Urinary bladder (tissue), 4 donors: Measurements from ENCODE around the gene SLC25A11. TPM values are rescaled to one million over a fixed set of nuclear protein-coding genes. Genes with fewer than 3 reads are reported as not detected.

ENCODE experiments used
- DNase-seq: peaks from one replicate; pipeline ENCODE4 v3.0.0-alpha.2; 2015; ENCODE audit errors: extremely low spot score
- H3K27ac ChIP-seq: one replicate; pipeline ENCODE4 v1.5.1; 2013; ENCODE audit warnings: low read depth, mild to moderate bottlenecking, moderate library complexity
- H3K36me3 ChIP-seq: one replicate; pipeline ENCODE4 v1.6.1; 2013; ENCODE audit warnings: mild to moderate bottlenecking, moderate library complexity; ENCODE audit not compliant: insufficient read depth
- H3K4me1 ChIP-seq: one replicate; pipeline ENCODE4 v1.6.1; 2013; ENCODE audit warnings: mild to moderate bottlenecking, moderate library complexity; ENCODE audit not compliant: insufficient read depth
- H3K4me3 ChIP-seq: one replicate; pipeline ENCODE4 v1.5.1; 2013; ENCODE audit warnings: low read depth, low read length
- WGBS: extraction: QIAGEN DNeasy Blood & Tissue Kit; methylation state at CpG from one replicate; pipeline ENCODE4 v1.1.7; 2013; 5-methylcytosine and 5-hydroxymethylcytosine counted together
- polyA plus RNA-seq: library from polyadenylated mRNA; stranded (reverse); fragments of 200-250 nt; gene quantifications from one replicate; pipeline ENCODE4 v1.2.3, GENCODE V29; 2013
- small RNA-seq: library from RNA; depleted of rRNA; stranded (forward); fragments of <200 nt; gene quantifications from one replicate; pipeline ENCODE3, GENCODE V24; 2014
- total RNA-seq: library from RNA; depleted of rRNA; stranded (reverse); fragments of >200 nt; gene quantifications from one replicate; pipeline ENCODE4 v1.2.3, GENCODE V29; 2014
- donor health status: healthy with polysubstance abuse.
- donor health status: healthy.

The SLC25A11 gene
- total and polyA plus RNA-seq, 2 donors = 27.7 to 73.5 TPM

GRCh38 chr17:4895657-4896331 lies 44.1 kb downstream of the SLC25A11 start:
- no peaks in the 10 kb centered on the region for H3K4me1 ChIP-seq
- H3K36me3 ChIP-seq = peaks cover 3% of the 10 kb centered on the region
- no peak for DNase-seq
- H3K4me3 ChIP-seq = no peak overlapping the region
- 74% methylated on average over 27 of the region's 27 CpGs for WGBS
- no peak overlapping the region for H3K27ac ChIP-seq

- DNase-seq = no peak
- Histone ChIP-seq H3K27ac (no peak overlapping the region), H3K4me3 (no peak overlapping the region), H3K36me3 (peaks cover 3% of the 10 kb centered on the region), H3K4me1 (no peaks in the 10 kb centered on the region)
- 94% methylated on average over 13 of the region's 13 CpGs for WGBS
Measured at GRCh38 chr17:4895121-4895520, 44.7 kb downstream of the SLC25A11 start.

DNA sequence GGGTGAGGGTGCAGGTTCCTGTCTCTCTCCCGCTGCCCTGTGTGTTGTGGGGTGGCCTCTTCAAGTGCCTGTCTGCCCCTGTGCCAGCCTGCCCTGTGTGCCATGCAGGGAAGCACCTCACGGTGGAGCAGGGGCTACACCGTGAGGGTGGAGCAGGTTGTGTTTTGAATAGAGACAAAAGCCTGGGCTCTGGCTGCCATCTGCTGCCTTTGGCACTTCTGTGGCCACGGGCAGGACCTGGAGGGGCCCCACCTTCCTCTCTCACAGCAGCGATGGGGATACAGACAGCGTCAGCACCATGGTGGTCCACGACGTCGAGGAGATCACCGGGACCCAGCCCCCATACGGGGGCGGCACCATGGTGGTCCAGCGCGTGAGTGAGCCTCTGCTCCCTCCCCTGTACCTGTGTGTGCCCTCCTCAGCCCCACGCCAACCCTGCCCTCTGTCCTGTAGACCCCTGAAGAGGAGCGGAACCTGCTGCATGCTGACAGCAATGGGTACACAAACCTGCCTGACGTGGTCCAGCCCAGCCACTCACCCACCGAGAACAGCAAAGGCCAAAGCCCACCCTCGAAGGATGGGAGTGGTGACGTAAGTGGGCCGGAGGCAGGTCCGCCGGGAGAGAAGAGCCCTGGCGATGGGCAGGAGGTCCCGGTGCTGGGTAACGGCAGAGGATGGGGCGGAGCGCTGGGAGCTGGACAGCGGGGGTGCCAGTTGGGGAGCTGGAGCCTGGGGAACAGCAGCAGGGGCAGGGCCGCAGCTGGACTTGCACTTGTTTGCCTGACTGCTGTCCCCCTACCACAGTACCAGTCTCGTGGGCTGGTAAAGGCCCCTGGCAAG lies 45.9 kb downstream of the SLC25A11 start:
- Histone ChIP-seq H3K4me1 (no peaks in the 10 kb centered on the region), H3K36me3 (peaks cover 3% of the 10 kb centered on the region), H3K4me3 (no peak overlapping the region), H3K27ac (no peak overlapping the region)
- WGBS = 88% methylated on average over 31 of the region's 31 CpGs
- DNase-seq = no peak

DNA sequence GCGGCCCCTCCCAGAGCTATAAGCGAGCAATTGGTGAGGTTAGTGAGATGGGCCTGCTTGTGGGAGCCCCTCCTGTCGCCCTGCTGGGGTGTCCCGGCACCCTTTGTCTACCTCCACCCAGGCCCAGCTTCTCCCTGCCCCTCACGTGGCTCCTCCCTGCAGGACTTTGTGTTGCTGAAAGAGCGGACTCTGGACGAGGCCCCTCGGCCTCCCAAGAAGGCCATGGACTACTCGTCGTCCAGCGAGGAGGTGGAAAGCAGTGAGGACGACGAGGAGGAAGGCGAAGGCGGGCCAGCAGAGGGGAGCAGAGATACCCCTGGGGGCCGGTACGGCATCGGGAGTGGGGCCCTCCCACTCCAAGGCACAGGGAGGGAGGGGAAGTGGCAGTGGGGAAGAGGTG lies 46.6 kb downstream of the SLC25A11 start:
- no peak for DNase-seq
- no peaks in the 10 kb centered on the region for H3K4me1 ChIP-seq
- no peak overlapping the region for H3K27ac ChIP-seq
- no peak overlapping the region for H3K4me3 ChIP-seq
- peaks cover 3% of the 10 kb centered on the region for H3K36me3 ChIP-seq
- WGBS = 91% methylated on average over 18 of the region's 18 CpGs

DNA sequence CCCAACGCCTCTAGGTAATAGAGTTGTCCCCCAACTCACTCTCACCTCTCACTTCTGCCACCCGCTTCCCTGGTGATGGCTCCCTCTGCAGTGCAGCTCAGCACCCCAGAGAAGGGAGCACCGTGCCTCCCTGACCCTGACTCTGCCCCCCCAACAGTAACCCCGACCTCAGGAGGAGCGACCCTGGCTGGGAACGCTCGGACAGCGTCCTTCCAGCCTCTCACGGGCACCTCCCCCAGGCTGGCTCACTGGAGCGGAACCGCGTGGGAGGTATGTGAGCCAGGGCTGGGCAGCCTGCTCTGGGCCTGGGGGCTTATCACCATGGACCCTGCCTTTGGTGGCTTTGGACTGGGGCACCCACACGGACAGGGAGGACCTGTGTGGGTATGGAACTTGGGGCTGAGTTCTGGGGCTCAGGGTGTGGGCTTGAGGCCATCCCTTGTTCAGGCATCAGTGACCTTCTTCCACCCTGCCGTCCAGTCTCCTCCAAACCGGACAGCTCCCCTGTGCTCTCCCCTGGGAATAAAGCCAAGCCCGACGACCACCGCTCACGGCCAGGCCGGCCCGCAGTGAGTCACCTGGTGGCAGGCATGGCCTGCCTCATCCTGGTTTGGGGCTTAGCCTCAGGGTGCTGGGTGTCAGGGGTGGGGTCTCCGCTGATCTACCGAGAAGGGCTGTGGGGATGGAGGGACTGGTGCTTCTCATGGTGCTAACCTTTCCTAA lies 47.2 kb downstream of the SLC25A11 start:
- WGBS = 84% methylated on average over 23 of the region's 23 CpGs

GRCh38 chr17:4891411-4892410 lies 48.1 kb downstream of the SLC25A11 start:
- Histone ChIP-seq H3K4me1 (no peaks in the 10 kb centered on the region), H3K27ac (no peak overlapping the region), H3K4me3 (no peak overlapping the region), H3K36me3 (peaks cover 3% of the 10 kb centered on the region)
- WGBS = 94% methylated on average over 42 of the region's 42 CpGs
- no peak for DNase-seq

More for the DNA sequence above, 47.2 kb downstream of the SLC25A11 start:
- Histone ChIP-seq H3K27ac (no peak overlapping the region), H3K4me1 (no peaks in the 10 kb centered on the region), H3K36me3 (peaks cover 3% of the 10 kb centered on the region), H3K4me3 (no peak overlapping the region)
- DNase-seq = no peak

DNA sequence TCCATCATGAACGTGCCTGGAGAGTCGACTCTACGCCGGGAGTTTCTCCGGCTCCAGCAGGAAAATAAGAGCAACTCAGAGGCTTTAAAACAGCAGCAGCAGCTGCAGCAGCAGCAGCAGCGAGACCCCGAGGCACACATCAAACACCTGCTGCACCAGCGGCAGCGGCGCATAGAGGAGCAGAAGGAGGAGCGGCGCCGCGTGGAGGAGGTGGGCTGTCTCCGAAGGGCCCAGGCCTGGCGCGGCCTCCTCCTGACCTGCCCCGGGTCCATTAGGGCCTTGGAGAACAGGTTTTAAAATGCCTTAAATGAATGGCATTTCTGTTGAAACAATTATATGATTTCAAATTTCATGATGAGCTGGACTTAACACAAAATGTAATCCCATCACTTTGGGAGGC lies 52.3 kb downstream of the SLC25A11 start:
- WGBS = 92% methylated on average over 18 of the region's 18 CpGs
- Histone ChIP-seq H3K36me3 (no peaks in the 10 kb centered on the region), H3K27ac (no peak overlapping the region), H3K4me3 (no peak overlapping the region), H3K4me1 (no peaks in the 10 kb centered on the region)
- no peak for DNase-seq

Small RNA genes lying within 50 kb of the gene (small RNA-seq; reads per million reads assigned to genes)
- gene MIR6864 (not detected), gene MIR6865 (not detected)

Other genes starting within 250 kb of the SLC25A11 start
- gene PELP1, start 235.9 kb downstream of the SLC25A11 start, total RNA-seq = 36.4 TPM
- 29.5 TPM for gene PELP1, start 235.9 kb downstream of the SLC25A11 start, polyA plus RNA-seq
- 8.5 TPM for gene ARRB2, start 229.4 kb downstream of the SLC25A11 start, total RNA-seq
- 26.3 TPM for gene ARRB2, start 229.4 kb downstream of the SLC25A11 start, polyA plus RNA-seq
- gene MED11, start 208.6 kb downstream of the SLC25A11 start, total RNA-seq = 13.1 TPM
- gene MED11, start 208.6 kb downstream of the SLC25A11 start, polyA plus RNA-seq = 31.7 TPM
- gene ZMYND15, start 200.2 kb downstream of the SLC25A11 start, total RNA-seq = 0.42 TPM
- 0.60 TPM for gene ZMYND15, start 200.2 kb downstream of the SLC25A11 start, polyA plus RNA-seq
- 3.2 TPM for gene CXCL16, start 200.1 kb downstream of the SLC25A11 start, total RNA-seq
- gene CXCL16, start 200.1 kb downstream of the SLC25A11 start, polyA plus RNA-seq = 14.3 TPM
- gene TM4SF5, start 168.2 kb downstream of the SLC25A11 start, total RNA-seq = not detected
- gene TM4SF5, start 168.2 kb downstream of the SLC25A11 start, polyA plus RNA-seq = 0.18 TPM
- gene VMO1, start 153.7 kb downstream of the SLC25A11 start, total RNA-seq = 0.95 TPM
- gene VMO1, start 153.7 kb downstream of the SLC25A11 start, polyA plus RNA-seq = 2.4 TPM
- not detected for gene GLTPD2, start 151.1 kb downstream of the SLC25A11 start, total RNA-seq
- gene GLTPD2, start 151.1 kb downstream of the SLC25A11 start, polyA plus RNA-seq = 0.10 TPM
- gene PSMB6, start 143.9 kb downstream of the SLC25A11 start, total RNA-seq = 60.5 TPM
- gene PSMB6, start 143.9 kb downstream of the SLC25A11 start, polyA plus RNA-seq = 214 TPM
- 23.6 TPM for gene PLD2, start 132.9 kb downstream of the SLC25A11 start, total RNA-seq
- gene PLD2, start 132.9 kb downstream of the SLC25A11 start, polyA plus RNA-seq = 21.7 TPM
- 29.9 TPM for gene MINK1, start 106.7 kb downstream of the SLC25A11 start, total RNA-seq
- gene MINK1, start 106.7 kb downstream of the SLC25A11 start, polyA plus RNA-seq = 45.2 TPM
- 7.7 TPM for gene C17orf107, start 40.5 kb downstream of the SLC25A11 start, total RNA-seq
- 1.7 TPM for gene C17orf107, start 40.5 kb downstream of the SLC25A11 start, polyA plus RNA-seq
- gene CHRNE, start 36.9 kb downstream of the SLC25A11 start, total RNA-seq = 0.79 TPM
- gene CHRNE, start 36.9 kb downstream of the SLC25A11 start, polyA plus RNA-seq = 0.79 TPM
- gene GP1BA, start 7.8 kb downstream of the SLC25A11 start, total RNA-seq = not detected
- gene GP1BA, start 7.8 kb downstream of the SLC25A11 start, polyA plus RNA-seq = 0.04 TPM
- 15.3 TPM for gene RNF167, start 222 bp upstream of the SLC25A11 start, total RNA-seq
- gene RNF167, start 222 bp upstream of the SLC25A11 start, polyA plus RNA-seq = 119 TPM
- 205 TPM for gene PFN1, start 8.5 kb upstream of the SLC25A11 start, total RNA-seq
- gene PFN1, start 8.5 kb upstream of the SLC25A11 start, polyA plus RNA-seq = 1,651 TPM
- gene ENO3, start 11.1 kb upstream of the SLC25A11 start, total RNA-seq = 31.5 TPM
- gene ENO3, start 11.1 kb upstream of the SLC25A11 start, polyA plus RNA-seq = 6.3 TPM
- 35.2 TPM for gene SPAG7, start 27.8 kb upstream of the SLC25A11 start, total RNA-seq
- gene SPAG7, start 27.8 kb upstream of the SLC25A11 start, polyA plus RNA-seq = 83.2 TPM
- 5.7 TPM for gene CAMTA2, start 47.6 kb upstream of the SLC25A11 start, total RNA-seq
- gene CAMTA2, start 47.6 kb upstream of the SLC25A11 start, polyA plus RNA-seq = 46.1 TPM
- 0.42 TPM for gene INCA1, start 57.5 kb upstream of the SLC25A11 start, total RNA-seq
- 1.3 TPM for gene INCA1, start 57.5 kb upstream of the SLC25A11 start, polyA plus RNA-seq
- 26.9 TPM for gene KIF1C, start 57.9 kb upstream of the SLC25A11 start, total RNA-seq
- 89.4 TPM for gene KIF1C, start 57.9 kb upstream of the SLC25A11 start, polyA plus RNA-seq
- gene SLC52A1, start 95.4 kb upstream of the SLC25A11 start, total RNA-seq = 0.58 TPM
- gene SLC52A1, start 95.4 kb upstream of the SLC25A11 start, polyA plus RNA-seq = 0.35 TPM
- gene ZFP3, start 138.4 kb upstream of the SLC25A11 start, total RNA-seq = 9.2 TPM
- gene ZFP3, start 138.4 kb upstream of the SLC25A11 start, polyA plus RNA-seq = 3.9 TPM
- 9.1 TPM for gene ZNF232, start 171.8 kb upstream of the SLC25A11 start, total RNA-seq
- gene ZNF232, start 171.8 kb upstream of the SLC25A11 start, polyA plus RNA-seq = 9.0 TPM
- gene USP6, start 176.0 kb upstream of the SLC25A11 start, total RNA-seq = 0.85 TPM
- gene USP6, start 176.0 kb upstream of the SLC25A11 start, polyA plus RNA-seq = 0.03 TPM